Liver (tissue), 9 donors: ENCODE results near the gene HTR3B. TPM values are rescaled to one million over a fixed set of nuclear protein-coding genes. Genes with fewer than 3 reads are reported as not detected.

Experiments used
- DNase-seq: peaks from one replicate; pipeline ENCODE4 v3.0.0-alpha.2; 2017; ENCODE audit warnings: low spot score
- H3K27ac ChIP-seq, 2 donors: one replicate each; pipeline ENCODE4 v1.7.0; 2013; ENCODE audit warnings: inconsistent platforms in 2 of 2, low read length in 2 of 2, control low read depth in 1 of 2, low read depth in 1 of 2, mild to moderate bottlenecking in 1 of 2
- H3K27me3 ChIP-seq, 4 donors: one replicate each; pipeline versions ENCODE4 v1.6.1 to v1.7.0; 2013; ENCODE audit warnings: low read length in 3 of 4, inconsistent platforms in 1 of 4, mild to moderate bottlenecking in 1 of 4, moderate library complexity in 1 of 4; ENCODE audit not compliant: control insufficient read depth in 4 of 4, insufficient read depth in 4 of 4
- H3K36me3 ChIP-seq, 4 donors: one replicate each; pipeline versions ENCODE4 v1.6.1 to v1.7.0; 2013; ENCODE audit warnings: low read length in 3 of 4, mild to moderate bottlenecking in 3 of 4, low read depth in 1 of 4, moderate library complexity in 1 of 4; ENCODE audit not compliant: control insufficient read depth in 4 of 4, insufficient read depth in 3 of 4
- H3K4me1 ChIP-seq, 4 donors: one replicate each; pipeline versions ENCODE4 v1.6.1 to v1.7.0; 2013; ENCODE audit warnings: low read length in 3 of 4, mild to moderate bottlenecking in 3 of 4, moderate library complexity in 1 of 4; ENCODE audit not compliant: control insufficient read depth in 4 of 4, insufficient read depth in 4 of 4
- H3K4me3 ChIP-seq, 3 donors: one replicate each; pipeline versions ENCODE4 v1.6.1 to v1.7.0; 2013; ENCODE audit warnings: low read length in 3 of 3, control low read depth in 1 of 3, low read depth in 1 of 3, mild to moderate bottlenecking in 1 of 3
- H3K9ac ChIP-seq, 2 donors: one replicate each; pipeline ENCODE4 v1.7.0; 2013; ENCODE audit warnings: low read length in 2 of 2, mild to moderate bottlenecking in 2 of 2, moderate library complexity in 2 of 2, control low read depth in 1 of 2, low read depth in 1 of 2
- H3K9me3 ChIP-seq, 4 donors: one replicate each; pipeline versions ENCODE4 v1.6.1 to v1.7.0; 2013; ENCODE audit warnings: low read length in 3 of 4; ENCODE audit not compliant: control insufficient read depth in 4 of 4
- ATF3 ChIP-seq: IDR thresholded peaks from 2 replicates; pipeline ENCODE4 v1.6.1; 2016; ENCODE audit warnings: antibody characterized with exemption
- EGR1 ChIP-seq, 2 donors: IDR thresholded peaks; 2 replicates each; pipeline ENCODE4 v1.6.1; 2016 to 2018; ENCODE audit warnings: antibody characterized with exemption in 2 of 2, low read depth in 2 of 2
- FOXA1 ChIP-seq: IDR thresholded peaks from 2 replicates; pipeline ENCODE4 v1.6.1; 2016; ENCODE audit warnings: antibody characterized with exemption
- FOXA2 ChIP-seq: IDR thresholded peaks from 2 replicates; pipeline ENCODE4 v1.6.1; 2016; ENCODE audit warnings: antibody characterized with exemption
- GABPA ChIP-seq, 2 donors: IDR thresholded peaks in 1 of 2; conservative IDR thresholded peaks in 1 of 2; 2 replicates each; pipeline ENCODE4 v1.6.1; 2016; ENCODE audit warnings: antibody characterized with exemption in 2 of 2, mild to moderate bottlenecking in 1 of 2, moderate library complexity in 1 of 2
- HNF4A ChIP-seq, 2 donors: conservative IDR thresholded peaks; 2 replicates each; pipeline ENCODE4 v1.6.1; 2016; ENCODE audit warnings: antibody characterized with exemption in 2 of 2, mild to moderate bottlenecking in 2 of 2
- HNF4G ChIP-seq: IDR thresholded peaks from 2 replicates; pipeline ENCODE4 v1.6.1; 2016; ENCODE audit warnings: antibody characterized with exemption
- JUND ChIP-seq, 2 donors: IDR thresholded peaks; 2 replicates each; pipeline ENCODE4 v1.6.1; 2016; ENCODE audit warnings: antibody characterized with exemption in 2 of 2
- MAX ChIP-seq: IDR thresholded peaks from 2 replicates; pipeline ENCODE4 v1.6.1; 2016; ENCODE audit warnings: antibody characterized with exemption
- NR2F2 ChIP-seq: IDR thresholded peaks from 2 replicates; pipeline ENCODE4 v1.6.1; 2016; ENCODE audit warnings: antibody characterized with exemption
- RAD21 ChIP-seq, 2 donors: IDR thresholded peaks; 2 replicates each; pipeline ENCODE4 v1.6.1; 2016; ENCODE audit warnings: antibody characterized with exemption in 2 of 2, mild to moderate bottlenecking in 2 of 2
- RXRA ChIP-seq, 2 donors: IDR thresholded peaks; 2 replicates each; pipeline ENCODE4 v1.6.1; 2017 to 2018; ENCODE audit warnings: antibody characterized with exemption in 2 of 2, mild to moderate bottlenecking in 1 of 2
- SP1 ChIP-seq: IDR thresholded peaks from 2 replicates; pipeline ENCODE4 v1.6.1; 2018; ENCODE audit warnings: antibody characterized with exemption, mild to moderate bottlenecking
- TAF1 ChIP-seq: conservative IDR thresholded peaks from 2 replicates; pipeline ENCODE4 v1.6.1; 2016; ENCODE audit warnings: antibody characterized with exemption, mild to moderate bottlenecking
- YY1 ChIP-seq: IDR thresholded peaks from 2 replicates; pipeline ENCODE4 v1.6.1; 2016; ENCODE audit warnings: antibody characterized with exemption, mild to moderate bottlenecking
- WGBS: extraction: QIAGEN DNeasy Blood & Tissue Kit; methylation state at CpG from one replicate; pipeline ENCODE4 v1.1.7; 2013; 5-methylcytosine and 5-hydroxymethylcytosine counted together
- polyA plus RNA-seq, 2 donors: library from polyadenylated mRNA; stranded (reverse) in 1 of 2; unstranded in 1 of 2; fragments of 200-250 nt in 1 of 2; fragments of >200 nt in 1 of 2; fragmentation: Nextera tagmentation in 1 of 2; extraction: Ambion mirVana in 1 of 2; gene quantifications; one replicate each; pipeline versions ENCODE4 v1.2.1 to v1.2.3, GENCODE V29; 2013 to 2015
- total RNA-seq, 2 donors: library from RNA; depleted of rRNA; stranded (reverse); fragments of >200 nt; gene quantifications; one replicate each; pipeline ENCODE4 v1.2.3, GENCODE V29; 2014
- TF ChIP-seq, protein P1 (sequence below): IDR thresholded peaks from 2 replicates; pipeline ENCODE4 v1.6.1; 2016; ENCODE audit warnings: antibody characterized with exemption
- TF ChIP-seq, protein P2 (sequence below): fragments of 150-350 bp; IDR thresholded peaks from 2 replicates; pipeline ENCODE4 v1.5.1; 2017; ENCODE audit warnings: improper control_type of control experiment, low read depth, low read length; ENCODE audit not compliant: missing input control
- donor health status: healthy.
- donor health status: healthy.
- donor health status: healthy.
- donor health status: healthy.
- donor health status: healthy.

HTR3B gene
- total and polyA plus RNA-seq, 4 donors = not detected

- Histone ChIP-seq H3K27me3 (no peaks in the 10 kb centered on the region), H3K9ac (no peak overlapping the region), H3K4me1 (no peaks in the 10 kb centered on the region), H3K4me3 (no peak overlapping the region), H3K27ac (no peak overlapping the region), H3K36me3 (no peaks in the 10 kb centered on the region), H3K9me3 (no peaks in the 10 kb centered on the region)
- no peak for DNase-seq
- no peak for TF ChIP-seq FOXA1
- peak; percentile 43 for TF ChIP-seq ATF3
- 75% methylated on average over 7 of the region's 7 CpGs for WGBS
These were observed 20.2 kb upstream of the HTR3B start for GRCh38 chr11:113884361-113884836.

- Histone ChIP-seq H3K9me3 (no peaks in the 10 kb centered on the region), H3K36me3 (no peaks in the 10 kb centered on the region), H3K27ac (no peak overlapping the region), H3K4me1 (no peaks in the 10 kb centered on the region), H3K9ac (no peak overlapping the region), H3K27me3 (no peaks in the 10 kb centered on the region), H3K4me3 (no peak overlapping the region)
- WGBS = 66% methylated on average over 6 of the region's 6 CpGs
- TF ChIP-seq RAD21 (IDR thresholded peaks at IDR 0.05) (no peak), HNF4A (conservative IDR thresholded peaks at IDR 0.05) (no peak), MAX (no peak), YY1 (no peak), RXRA (IDR thresholded peaks at IDR 0.05) (no peak), GABPA (IDR thresholded peaks at IDR 0.05 in 1 of 2, conservative IDR thresholded peaks at IDR 0.05 in 1 of 2) (no peak), JUND (IDR thresholded peaks at IDR 0.05) (no peak), FOXA1 (no peak), NR2F2 (no peak), ATF3 (no peak), HNF4G (no peak), FOXA2 (no peak), TAF1 (no peak), SP1 (no peak), EGR1 (IDR thresholded peaks at IDR 0.05; ENCODE audit: low read depth in 2 of 2) (no peak)
- TF ChIP-seq, protein P1, sequence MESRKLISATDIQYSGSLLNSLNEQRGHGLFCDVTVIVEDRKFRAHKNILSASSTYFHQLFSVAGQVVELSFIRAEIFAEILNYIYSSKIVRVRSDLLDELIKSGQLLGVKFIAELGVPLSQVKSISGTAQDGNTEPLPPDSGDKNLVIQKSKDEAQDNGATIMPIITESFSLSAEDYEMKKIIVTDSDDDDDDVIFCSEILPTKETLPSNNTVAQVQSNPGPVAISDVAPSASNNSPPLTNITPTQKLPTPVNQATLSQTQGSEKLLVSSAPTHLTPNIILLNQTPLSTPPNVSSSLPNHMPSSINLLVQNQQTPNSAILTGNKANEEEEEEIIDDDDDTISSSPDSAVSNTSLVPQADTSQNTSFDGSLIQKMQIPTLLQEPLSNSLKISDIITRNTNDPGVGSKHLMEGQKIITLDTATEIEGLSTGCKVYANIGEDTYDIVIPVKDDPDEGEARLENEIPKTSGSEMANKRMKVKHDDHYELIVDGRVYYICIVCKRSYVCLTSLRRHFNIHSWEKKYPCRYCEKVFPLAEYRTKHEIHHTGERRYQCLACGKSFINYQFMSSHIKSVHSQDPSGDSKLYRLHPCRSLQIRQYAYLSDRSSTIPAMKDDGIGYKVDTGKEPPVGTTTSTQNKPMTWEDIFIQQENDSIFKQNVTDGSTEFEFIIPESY = no peak
- TF ChIP-seq, protein P2, sequence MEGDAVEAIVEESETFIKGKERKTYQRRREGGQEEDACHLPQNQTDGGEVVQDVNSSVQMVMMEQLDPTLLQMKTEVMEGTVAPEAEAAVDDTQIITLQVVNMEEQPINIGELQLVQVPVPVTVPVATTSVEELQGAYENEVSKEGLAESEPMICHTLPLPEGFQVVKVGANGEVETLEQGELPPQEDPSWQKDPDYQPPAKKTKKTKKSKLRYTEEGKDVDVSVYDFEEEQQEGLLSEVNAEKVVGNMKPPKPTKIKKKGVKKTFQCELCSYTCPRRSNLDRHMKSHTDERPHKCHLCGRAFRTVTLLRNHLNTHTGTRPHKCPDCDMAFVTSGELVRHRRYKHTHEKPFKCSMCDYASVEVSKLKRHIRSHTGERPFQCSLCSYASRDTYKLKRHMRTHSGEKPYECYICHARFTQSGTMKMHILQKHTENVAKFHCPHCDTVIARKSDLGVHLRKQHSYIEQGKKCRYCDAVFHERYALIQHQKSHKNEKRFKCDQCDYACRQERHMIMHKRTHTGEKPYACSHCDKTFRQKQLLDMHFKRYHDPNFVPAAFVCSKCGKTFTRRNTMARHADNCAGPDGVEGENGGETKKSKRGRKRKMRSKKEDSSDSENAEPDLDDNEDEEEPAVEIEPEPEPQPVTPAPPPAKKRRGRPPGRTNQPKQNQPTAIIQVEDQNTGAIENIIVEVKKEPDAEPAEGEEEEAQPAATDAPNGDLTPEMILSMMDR = no peak
- DNase-seq = no peak
These were observed 18.7 kb upstream of the HTR3B start for GRCh38 chr11:113885897-113886296.
